Activated T-cell treated with anti-CD3 and anti-CD28 coated beads for 1 hour (primary cell): ENCODE data around the gene NUP62.
"Not testable (repeated sequence)": the region's sequence is repeated elsewhere in the genome, so short reads cannot be mapped to it uniquely, and the experiment has no call there.

Experiments used
- DNase-seq: peaks from one replicate; pipeline ENCODE4 v3.0.0-alpha.2; 2020; ENCODE audit warnings: low read depth

Gene NUP62

GRCh38 chr19:49951806-49952478 lies 22.6 kb upstream of the NUP62 start:
- DNase-seq: no peak

GRCh38 chr19:49950956-49951526 lies 21.7 kb upstream of the NUP62 start:
- DNase-seq: no peak

- DNase-seq: no peak
Measured at GRCh38 chr19:49950590-49950948, 21.3 kb upstream of the NUP62 start.

GRCh38 chr19:49949742-49950589 lies 20.7 kb upstream of the NUP62 start:
- no peak for DNase-seq

GRCh38 chr19:49946415-49946814 lies 17.1 kb upstream of the NUP62 start:
- DNase-seq: no peak

GRCh38 chr19:49944567-49944966 lies 15.3 kb upstream of the NUP62 start:
- not testable (repeated sequence) for DNase-seq

GRCh38 chr19:49940482-49940791 lies 11.1 kb upstream of the NUP62 start:
- DNase-seq: no peak

- no peak for DNase-seq
Measured at GRCh38 chr19:49939721-49940481, 10.6 kb upstream of the NUP62 start.

GRCh38 chr19:49938662-49939061 lies 9.4 kb upstream of the NUP62 start:
- DNase-seq: no peak

- DNase-seq: peak; percentile 80
Measured at GRCh38 chr19:49937750-49938381, 8.6 kb upstream of the NUP62 start.

- DNase-seq: no peak
Measured at GRCh38 chr19:49936549-49936948, 7.2 kb upstream of the NUP62 start.

GRCh38 chr19:49933643-49934042 lies 4.3 kb upstream of the NUP62 start:
- DNase-seq: no peak

- DNase-seq: peak; percentile 11
Measured at GRCh38 chr19:49932731-49933131, 3.4 kb upstream of the NUP62 start.

GRCh38 chr19:49932041-49932451 lies 2.7 kb upstream of the NUP62 start:
- no peak for DNase-seq

GRCh38 chr19:49931293-49932040 lies 2.2 kb upstream of the NUP62 start:
- no peak for DNase-seq

- no peak for DNase-seq
Measured at GRCh38 chr19:49930483-49931011, 1.2 kb upstream of the NUP62 start.

GRCh38 chr19:49929611-49930482 lies 543 bp upstream of the NUP62 start:
- DNase-seq: peak; percentile 83

GRCh38 chr19:49927526-49928264 lies 1.6 kb downstream of the NUP62 start:
- DNase-seq: no peak

- DNase-seq: no peak
Measured at GRCh38 chr19:49926515-49926914, 2.8 kb downstream of the NUP62 start.
